Kidney glomerular epithelial cell (primary cell): ENCODE measurements around the gene NXPH4.

Experiments used
- DNase-seq: peaks from one replicate; lab custom pipeline; 2025; lab: John Stamatoyannopoulos, UW

Gene NXPH4

GRCh38 chr12:57183939-57184725, 32.5 kb upstream of the NXPH4 start:
- DNase-seq = no peak

GRCh38 chr12:57185403-57185802, 31.2 kb upstream of the NXPH4 start:
- no peak for DNase-seq

DNA sequence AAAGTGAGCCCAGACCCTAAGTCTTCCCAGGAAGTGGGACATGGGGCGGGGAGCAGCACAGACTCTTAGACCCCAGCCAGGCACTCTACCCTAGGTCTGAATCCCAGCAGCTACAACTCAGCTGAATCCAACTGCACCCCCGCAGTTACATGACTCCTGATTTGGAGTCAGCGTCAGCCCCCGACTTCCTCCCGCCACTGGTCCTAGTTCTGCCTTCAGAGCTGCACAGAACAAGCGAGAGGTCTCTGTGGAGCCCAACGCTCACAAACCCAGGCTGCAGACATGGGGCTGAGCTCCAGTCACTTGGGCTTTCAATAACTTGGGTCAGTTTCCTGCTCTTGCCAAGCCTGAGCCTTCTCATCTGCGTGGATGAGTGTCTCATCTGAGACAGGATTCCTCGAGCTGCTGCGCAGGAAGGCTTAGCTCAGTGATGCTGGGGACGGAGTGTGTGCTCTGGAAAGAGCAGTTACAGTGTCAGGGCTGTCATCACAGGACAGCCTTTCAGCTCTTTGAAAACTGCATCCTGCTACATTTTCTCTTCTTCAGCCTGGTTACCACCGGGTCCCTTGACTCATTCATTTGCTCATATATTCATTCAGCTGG, 30.6 kb upstream of the NXPH4 start:
- no peak for DNase-seq

DNA sequence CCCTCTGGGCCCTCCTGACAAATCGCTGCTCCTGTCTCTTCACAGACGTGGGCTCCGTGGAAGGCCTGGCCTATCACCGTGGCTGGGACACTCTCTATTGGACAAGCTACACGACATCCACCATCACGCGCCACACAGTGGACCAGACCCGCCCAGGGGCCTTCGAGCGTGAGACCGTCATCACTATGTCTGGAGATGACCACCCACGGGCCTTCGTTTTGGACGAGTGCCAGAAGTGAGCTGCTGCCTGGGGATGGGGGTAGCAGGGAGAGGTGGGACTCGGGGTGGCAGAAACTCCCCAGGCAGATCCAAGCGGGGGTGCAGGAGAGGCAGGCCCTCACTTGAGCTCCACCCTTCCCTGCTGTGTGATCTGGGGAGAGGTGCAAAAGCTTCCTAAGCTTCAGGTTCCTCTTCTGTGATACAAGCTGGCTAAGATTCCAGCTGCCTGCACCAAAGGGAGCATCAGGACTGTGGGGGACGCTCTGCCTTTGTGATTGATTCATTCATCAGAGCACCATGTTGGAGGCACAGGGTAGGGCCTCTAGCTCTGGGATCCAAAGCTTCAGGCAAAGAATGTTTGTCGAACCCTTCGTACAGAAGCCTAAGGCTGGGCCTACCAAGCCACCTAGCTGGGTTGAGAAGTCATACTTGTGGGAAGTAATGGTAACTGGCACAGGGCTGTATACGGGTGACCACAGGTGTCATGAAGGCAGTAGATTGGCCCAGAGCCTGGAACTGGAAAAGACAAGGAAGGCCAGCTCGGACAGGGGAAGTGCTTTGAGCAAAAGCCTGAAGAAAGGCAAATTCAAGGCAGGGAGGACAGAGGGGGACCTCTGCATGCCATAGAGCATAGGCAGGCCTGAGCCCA, 29.1 kb upstream of the NXPH4 start:
- DNase-seq = no peak

DNA sequence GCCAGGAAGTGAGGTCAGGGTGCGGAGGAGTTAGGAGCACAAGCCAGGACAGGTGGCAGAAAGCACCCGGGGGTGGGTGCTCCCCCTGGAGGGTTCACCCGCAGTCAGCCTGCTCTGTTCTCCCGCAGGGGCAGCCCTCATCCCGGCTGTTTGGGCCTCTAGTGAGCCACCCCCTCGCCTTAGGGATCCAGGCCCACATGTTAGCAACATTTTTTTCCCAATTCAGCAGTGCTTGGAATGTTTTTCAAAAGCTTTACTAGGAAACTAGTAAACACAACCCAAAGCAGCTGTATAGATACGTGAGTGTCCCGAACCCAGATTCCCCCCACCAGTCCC, 28.5 kb upstream of the NXPH4 start:
- DNase-seq = no peak

DNA sequence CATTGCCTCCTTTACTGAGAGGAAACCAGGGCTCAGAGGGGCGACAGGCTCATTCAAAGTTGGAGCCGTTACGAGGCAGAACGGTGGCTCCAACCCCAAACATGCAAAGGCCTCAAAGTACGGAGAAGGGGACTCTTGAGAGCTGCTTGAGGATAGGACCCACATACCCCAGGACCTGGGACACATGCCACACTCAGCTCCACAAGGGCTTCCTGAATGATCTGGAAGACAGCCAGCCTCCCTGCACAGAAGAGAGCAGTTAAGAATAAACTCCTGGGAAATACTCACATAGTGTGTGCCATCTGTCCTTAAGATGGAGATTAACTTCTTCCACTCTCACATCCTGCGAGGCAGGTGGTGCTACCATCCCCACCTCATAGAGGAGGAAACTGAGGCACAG, 26.6 kb upstream of the NXPH4 start:
- DNase-seq = no peak

DNA sequence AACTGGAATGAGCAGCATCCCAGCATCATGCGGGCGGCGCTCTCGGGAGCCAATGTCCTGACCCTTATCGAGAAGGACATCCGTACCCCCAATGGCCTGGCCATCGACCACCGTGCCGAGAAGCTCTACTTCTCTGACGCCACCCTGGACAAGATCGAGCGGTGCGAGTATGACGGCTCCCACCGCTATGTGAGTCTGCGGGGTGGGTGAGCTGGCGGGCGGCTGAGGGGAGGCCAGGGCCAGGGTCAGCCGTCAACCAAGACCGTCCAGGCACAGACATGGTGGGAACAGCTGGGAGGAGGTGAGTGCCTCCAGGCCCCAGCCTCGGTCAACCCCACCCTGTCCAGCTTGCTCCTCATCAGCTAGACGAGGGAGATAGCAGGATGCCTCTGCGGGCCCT, 25.8 kb upstream of the NXPH4 start:
- no peak for DNase-seq

GRCh38 chr12:57191410-57191809, 25.2 kb upstream of the NXPH4 start:
- no peak for DNase-seq

DNA sequence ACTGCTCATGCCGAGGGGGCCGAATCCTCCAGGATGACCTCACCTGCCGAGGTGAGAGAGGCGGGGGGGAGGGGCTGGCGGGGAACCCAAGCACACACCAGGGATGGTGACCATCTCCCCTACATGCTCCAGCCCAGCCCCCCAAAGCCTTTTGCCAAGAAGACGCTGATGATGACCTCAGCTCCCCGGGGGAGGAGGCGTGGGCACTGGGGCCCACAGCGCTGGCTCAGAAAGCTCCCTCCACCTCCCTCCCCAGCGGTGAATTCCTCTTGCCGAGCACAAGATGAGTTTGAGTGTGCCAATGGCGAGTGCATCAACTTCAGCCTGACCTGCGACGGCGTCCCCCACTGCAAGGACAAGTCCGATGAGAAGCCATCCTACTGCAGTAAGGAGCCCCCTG, 23.7 kb upstream of the NXPH4 start:
- no peak for DNase-seq

GRCh38 chr12:57193706-57194245, 22.8 kb upstream of the NXPH4 start:
- no peak for DNase-seq

DNA sequence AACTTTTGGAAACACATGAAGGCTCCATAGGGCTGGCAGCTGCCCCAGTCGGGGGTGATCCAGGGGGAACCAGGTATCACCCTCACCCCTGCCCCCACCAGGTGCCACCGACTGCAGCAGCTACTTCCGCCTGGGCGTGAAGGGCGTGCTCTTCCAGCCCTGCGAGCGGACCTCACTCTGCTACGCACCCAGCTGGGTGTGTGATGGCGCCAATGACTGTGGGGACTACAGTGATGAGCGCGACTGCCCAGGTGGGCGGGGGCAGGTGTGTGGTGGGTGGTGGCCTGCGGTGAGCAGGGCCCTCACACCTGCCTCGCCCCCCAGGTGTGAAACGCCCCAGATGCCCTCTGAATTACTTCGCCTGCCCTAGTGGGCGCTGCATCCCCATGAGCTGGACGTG, 22.3 kb upstream of the NXPH4 start:
- no peak for DNase-seq

DNA sequence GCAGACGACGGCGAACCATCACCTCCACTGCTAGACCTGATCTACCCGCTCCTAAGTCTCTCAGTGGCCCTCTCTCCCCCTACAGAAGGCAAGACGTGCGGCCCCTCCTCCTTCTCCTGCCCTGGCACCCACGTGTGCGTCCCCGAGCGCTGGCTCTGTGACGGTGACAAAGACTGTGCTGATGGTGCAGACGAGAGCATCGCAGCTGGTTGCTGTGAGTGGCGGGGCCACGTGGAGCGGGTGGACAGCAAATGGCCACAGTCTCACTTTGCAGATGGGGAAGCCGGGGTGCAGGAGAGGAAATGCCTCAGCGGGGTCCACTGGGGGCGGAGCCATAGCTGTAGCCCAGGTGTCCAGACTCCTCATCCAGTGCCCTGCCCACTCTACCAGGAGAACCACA, 21.4 kb upstream of the NXPH4 start:
- DNase-seq = no peak

GRCh38 chr12:57195611-57196371, 20.8 kb upstream of the NXPH4 start:
- DNase-seq = no peak

DNA sequence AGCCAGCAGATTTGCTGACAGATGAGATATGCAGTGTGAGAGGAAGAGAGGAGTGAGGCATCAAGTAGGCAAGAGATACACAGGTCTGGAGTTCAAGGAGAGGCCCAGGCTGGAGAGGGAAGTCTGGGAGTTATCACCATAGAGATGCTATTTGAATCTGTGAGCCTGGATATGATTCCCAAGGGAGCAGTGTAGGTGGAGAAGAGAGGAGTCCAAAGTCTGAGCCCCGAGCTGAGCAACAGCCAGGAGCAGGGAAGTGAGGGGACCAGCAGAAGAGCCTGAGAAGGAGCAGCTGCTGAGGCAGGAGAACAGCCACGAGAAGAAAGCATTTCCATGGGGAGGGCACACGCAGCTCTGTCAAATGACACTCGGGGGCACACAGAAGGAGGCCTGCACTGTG, 20.2 kb upstream of the NXPH4 start:
- no peak for DNase-seq

GRCh38 chr12:57196956-57197355, 19.6 kb upstream of the NXPH4 start:
- no peak for DNase-seq

GRCh38 chr12:57198329-57198728, 18.3 kb upstream of the NXPH4 start:
- DNase-seq = no peak

DNA sequence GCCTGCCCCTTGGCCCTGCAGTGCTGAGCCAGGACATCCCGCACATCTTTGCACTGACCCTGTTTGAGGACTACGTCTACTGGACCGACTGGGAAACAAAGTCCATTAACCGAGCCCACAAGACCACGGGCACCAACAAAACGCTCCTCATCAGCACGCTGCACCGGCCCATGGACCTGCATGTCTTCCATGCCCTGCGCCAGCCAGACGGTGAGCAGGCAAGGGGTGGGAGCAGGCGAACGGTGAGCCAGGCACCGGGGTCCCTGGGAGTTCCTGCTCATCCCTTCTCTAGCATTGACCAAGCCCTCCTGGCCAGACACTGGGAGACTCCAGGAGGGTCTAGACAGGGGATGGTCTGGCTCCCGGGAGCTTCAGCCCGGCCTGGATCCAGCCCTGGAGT, 17.4 kb upstream of the NXPH4 start:
- DNase-seq = no peak

DNA sequence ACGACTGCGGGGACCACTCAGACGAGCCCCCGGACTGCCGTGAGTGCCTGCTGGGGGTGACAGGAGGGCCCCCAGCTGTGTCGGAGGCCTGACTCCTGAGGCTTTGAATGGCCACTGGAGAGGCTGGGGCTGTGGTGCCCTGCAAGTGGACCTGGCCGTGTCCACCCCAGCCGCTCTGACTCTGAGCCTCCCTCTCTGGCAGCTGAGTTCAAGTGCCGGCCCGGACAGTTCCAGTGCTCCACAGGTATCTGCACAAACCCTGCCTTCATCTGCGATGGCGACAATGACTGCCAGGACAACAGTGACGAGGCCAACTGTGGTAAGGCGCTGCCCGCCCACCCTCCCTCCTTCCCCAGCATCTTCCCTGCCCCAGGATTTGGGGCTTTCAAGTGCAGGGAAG, 16.1 kb upstream of the NXPH4 start:
- DNase-seq = no peak

GRCh38 chr12:57201219-57201618, 15.4 kb upstream of the NXPH4 start:
- no peak for DNase-seq

- DNase-seq = no peak
Observed at GRCh38 chr12:57201631-57202030, 15.0 kb upstream of the NXPH4 start.

DNA sequence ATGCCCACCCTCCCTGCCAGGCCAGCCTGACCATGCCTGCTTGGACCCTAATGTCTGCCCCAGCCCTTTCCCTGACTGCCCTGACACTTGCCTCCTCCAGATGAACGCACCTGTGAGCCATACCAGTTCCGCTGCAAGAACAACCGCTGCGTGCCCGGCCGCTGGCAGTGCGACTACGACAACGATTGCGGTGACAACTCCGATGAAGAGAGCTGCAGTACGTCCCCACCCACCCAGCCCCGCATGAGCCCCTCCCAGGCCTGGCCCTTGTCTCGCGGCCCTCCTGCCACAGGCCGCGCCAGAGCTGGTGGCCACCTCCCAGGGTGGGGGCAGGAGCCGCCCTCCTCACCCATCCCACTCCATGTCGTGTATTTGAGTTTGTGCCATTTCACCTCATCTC, 14.3 kb upstream of the NXPH4 start:
- no peak for DNase-seq

GRCh38 chr12:57203201-57203600, 13.4 kb upstream of the NXPH4 start:
- DNase-seq = no peak
